WERI-Rb-1 (cell line): ENCODE data around the gene CPT1A.

Experiments
- DNase-seq: peaks from one replicate; pipeline ENCODE4 v3.0.0-alpha.2; 2020
- H3K27ac ChIP-seq: fragments of 250-450 bp; sonication (Bioruptor Pico); 2 replicates; pipeline ENCODE4 v1.5.1; 2020; ENCODE audit warnings: mild to moderate bottlenecking, moderate library complexity
- H3K27me3 ChIP-seq: fragments of 250-450 bp; sonication (Bioruptor Pico); 2 replicates; pipeline ENCODE4 v1.5.1; 2021; ENCODE audit warnings: mild to moderate bottlenecking, low read depth, moderate library complexity; ENCODE audit not compliant: insufficient read depth, severe bottlenecking
- H3K36me3 ChIP-seq: fragments of 250-450 bp; sonication (Bioruptor Pico); 2 replicates; pipeline ENCODE4 v1.5.1; 2020; ENCODE audit warnings: mild to moderate bottlenecking, moderate library complexity
- H3K4me3 ChIP-seq: 2 replicates; pipeline ENCODE4 v1.5.1; 2011; ENCODE audit warnings: low read depth, mild to moderate bottlenecking, control low read depth, low read length
- H3K9me3 ChIP-seq: fragments of 250-450 bp; sonication (Bioruptor Pico); 2 replicates; pipeline ENCODE4 v1.5.1; 2021; ENCODE audit warnings: mild to moderate bottlenecking, moderate library complexity; ENCODE audit not compliant: severe bottlenecking
- CTCF ChIP-seq: IDR thresholded peaks from 2 replicates; pipeline ENCODE4 v1.5.1; 2011; ENCODE audit warnings: low read depth, mild to moderate bottlenecking, control low read depth, inconsistent platforms, low read length

CPT1A gene

DNA sequence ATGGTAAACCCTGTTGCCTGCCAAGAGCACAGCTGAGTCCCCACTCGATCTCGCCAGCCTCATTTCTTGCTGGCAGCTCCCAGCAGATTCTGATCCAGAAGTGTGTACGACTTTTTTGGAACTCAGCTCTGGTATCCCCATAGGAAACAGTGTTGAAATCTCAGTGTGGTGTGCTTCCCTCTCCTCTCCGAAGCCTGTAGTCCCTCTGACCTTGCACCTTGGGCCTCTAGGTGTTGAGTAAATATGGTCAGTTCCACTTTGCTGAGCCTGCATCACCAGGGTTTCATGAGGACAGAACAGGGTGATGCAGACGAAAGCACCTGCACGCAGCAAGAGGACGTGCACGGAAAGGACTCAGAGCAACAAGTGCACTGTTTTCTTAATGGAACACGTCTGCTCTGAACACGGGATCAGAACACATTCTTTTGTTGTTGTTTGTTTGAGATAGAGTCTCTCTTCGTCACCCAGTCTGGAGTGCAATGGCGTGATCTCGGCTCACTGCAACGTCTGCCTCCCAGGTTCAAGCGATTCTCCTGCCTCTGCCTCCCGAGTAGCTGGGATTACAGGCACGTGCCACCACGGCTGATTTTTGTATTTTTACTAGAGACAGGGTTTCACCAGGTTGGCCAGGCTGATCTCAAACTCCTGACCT lies 3.8 kb upstream of the CPT1A start:
- H3K36me3 ChIP-seq = no peaks in the 10 kb centered on the region
- H3K27ac ChIP-seq = no peak overlapping the region
- H3K9me3 ChIP-seq = peaks cover 9% of the 10 kb centered on the region
- H3K4me3 ChIP-seq = no peak overlapping the region
- H3K27me3 ChIP-seq = no peaks in the 10 kb centered on the region
- no peak for DNase-seq
- no peak for TF ChIP-seq CTCF

DNA sequence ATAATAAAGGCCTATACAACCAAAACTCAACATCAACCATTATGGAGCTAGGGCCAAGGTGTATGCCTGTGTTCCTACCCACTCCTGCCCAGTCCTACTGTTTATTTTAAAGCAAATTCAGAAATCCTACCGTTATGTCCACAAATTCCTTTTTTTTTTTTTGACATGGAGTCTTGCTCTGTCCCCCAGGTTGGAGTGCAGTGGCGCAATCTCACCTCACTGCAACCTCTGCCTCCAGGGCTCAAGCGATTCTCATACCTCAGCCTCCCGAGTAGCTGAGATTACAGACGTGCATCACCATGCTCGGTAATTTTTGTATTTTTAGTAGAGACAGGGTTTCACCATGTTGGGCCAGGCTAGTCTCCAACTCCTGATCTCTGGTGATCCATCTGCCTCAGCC lies 3.1 kb upstream of the CPT1A start:
- no peak overlapping the region for H3K4me3 ChIP-seq
- no peaks in the 10 kb centered on the region for H3K27me3 ChIP-seq
- peaks cover 10% of the 10 kb centered on the region for H3K9me3 ChIP-seq
- TF ChIP-seq CTCF = no peak
- no peaks in the 10 kb centered on the region for H3K36me3 ChIP-seq
- no peak for DNase-seq
- no peak overlapping the region for H3K27ac ChIP-seq

GRCh38 chr11:68844376-68844775 lies 2.7 kb upstream of the CPT1A start:
- TF ChIP-seq CTCF = no peak
- DNase-seq = no peak
- H3K4me3 ChIP-seq = no peak overlapping the region
- peaks cover 10% of the 10 kb centered on the region for H3K9me3 ChIP-seq
- H3K27me3 ChIP-seq = no peaks in the 10 kb centered on the region
- H3K36me3 ChIP-seq = no peaks in the 10 kb centered on the region
- H3K27ac ChIP-seq = no peak overlapping the region

- Histone ChIP-seq H3K9me3 (peaks cover 10% of the 10 kb centered on the region), H3K36me3 (no peaks in the 10 kb centered on the region), H3K27me3 (no peaks in the 10 kb centered on the region), H3K4me3 (no peak overlapping the region), H3K27ac (no peak overlapping the region)
- TF ChIP-seq CTCF = peak; percentile 20; the same call in 1 of the 2 replicates
- no peak for DNase-seq
Measured at GRCh38 chr11:68843703-68844312, 2.1 kb upstream of the CPT1A start.

DNA sequence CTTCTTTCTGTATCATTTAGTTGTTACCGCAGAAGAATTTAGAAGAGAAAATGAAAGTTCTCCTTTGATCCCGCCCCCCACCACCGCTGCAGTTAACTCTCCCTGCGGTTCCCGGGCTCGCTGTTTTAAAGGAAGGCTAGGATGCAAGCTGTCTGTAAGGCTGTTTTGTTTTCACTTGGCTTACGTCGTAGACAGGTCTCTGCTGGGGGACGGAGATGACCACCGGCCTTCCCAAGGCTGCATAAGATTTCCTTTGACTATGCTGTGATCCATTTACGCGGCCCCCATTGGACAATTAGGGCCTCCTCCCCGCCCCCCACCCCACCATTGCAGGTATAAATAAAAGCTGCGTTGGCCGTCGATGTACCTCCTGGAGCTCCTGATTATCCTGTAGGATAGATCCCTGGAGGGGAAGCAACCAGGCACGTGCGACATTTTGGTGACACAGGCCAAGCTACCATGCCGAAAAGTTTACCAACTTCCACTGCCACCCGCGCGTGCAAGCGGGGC lies 1.4 kb upstream of the CPT1A start:
- Histone ChIP-seq H3K27me3 (no peaks in the 10 kb centered on the region), H3K27ac (no peak overlapping the region), H3K4me3 (no peak overlapping the region), H3K36me3 (no peaks in the 10 kb centered on the region), H3K9me3 (peaks cover 10% of the 10 kb centered on the region)
- TF ChIP-seq CTCF = no peak
- DNase-seq = no peak
